GM12873 (cell line): ENCODE measurements around the gene SMIM43.

Experiments used
- CTCF ChIP-seq: IDR thresholded peaks from 2 replicates; pipeline ENCODE4 v1.5.1; 2012; ENCODE audit warnings: low read depth, mild to moderate bottlenecking, moderate library complexity, low read length, control low read depth; ENCODE audit not compliant: insufficient read depth; ENCODE audit errors: missing control alignments

SMIM43 gene

GRCh38 chr4:121799867-121800501, 35.0 kb upstream of the SMIM43 start:
- TF ChIP-seq CTCF = no peak

GRCh38 chr4:121799208-121799823, 34.4 kb upstream of the SMIM43 start:
- no peak for TF ChIP-seq CTCF

GRCh38 chr4:121796283-121796682, 31.3 kb upstream of the SMIM43 start:
- TF ChIP-seq CTCF = no peak

- no peak for TF ChIP-seq CTCF
Measured at GRCh38 chr4:121794505-121795188, 29.7 kb upstream of the SMIM43 start.

- no peak for TF ChIP-seq CTCF
Measured at GRCh38 chr4:121792966-121793365, 28.0 kb upstream of the SMIM43 start.

GRCh38 chr4:121791481-121791880, 26.5 kb upstream of the SMIM43 start:
- TF ChIP-seq CTCF = no peak

GRCh38 chr4:121790976-121791375, 26.0 kb upstream of the SMIM43 start:
- TF ChIP-seq CTCF = no peak
